ENCODE results near the gene CEP131.

Gene CEP131

DNA sequence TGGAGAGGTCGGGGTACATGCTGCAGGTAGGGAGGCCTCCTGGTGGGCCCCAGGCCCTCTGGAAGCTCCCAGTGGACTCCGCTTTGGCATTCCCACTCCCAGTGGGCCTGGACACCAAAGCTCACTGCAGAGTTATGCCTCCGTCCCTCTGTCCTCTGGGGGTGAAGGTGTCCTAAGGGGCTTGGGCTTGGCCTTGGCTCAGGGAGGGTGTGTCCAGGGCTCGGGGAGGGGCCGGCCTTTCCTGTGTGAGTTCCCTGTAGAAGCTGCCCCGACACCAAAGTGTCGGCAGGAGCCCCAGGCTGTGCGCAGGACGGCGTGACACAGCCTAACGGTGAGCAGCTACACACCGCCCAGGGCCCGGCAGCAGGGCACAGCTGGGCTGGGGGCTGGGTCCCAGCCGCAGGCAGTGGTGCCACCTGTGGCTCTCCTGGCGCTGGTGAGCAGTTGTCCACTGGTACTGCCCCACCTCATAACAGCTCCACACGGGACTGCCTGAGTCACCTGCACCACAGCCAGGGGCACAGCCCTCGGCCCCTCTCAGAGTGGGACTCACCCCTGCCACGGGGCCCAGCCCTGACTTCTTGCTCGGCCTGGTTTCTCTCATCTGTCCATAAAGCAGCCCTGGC is 10.0 kb upstream of the CEP131 start:
- TF ChIP-seq, protein P1, sequence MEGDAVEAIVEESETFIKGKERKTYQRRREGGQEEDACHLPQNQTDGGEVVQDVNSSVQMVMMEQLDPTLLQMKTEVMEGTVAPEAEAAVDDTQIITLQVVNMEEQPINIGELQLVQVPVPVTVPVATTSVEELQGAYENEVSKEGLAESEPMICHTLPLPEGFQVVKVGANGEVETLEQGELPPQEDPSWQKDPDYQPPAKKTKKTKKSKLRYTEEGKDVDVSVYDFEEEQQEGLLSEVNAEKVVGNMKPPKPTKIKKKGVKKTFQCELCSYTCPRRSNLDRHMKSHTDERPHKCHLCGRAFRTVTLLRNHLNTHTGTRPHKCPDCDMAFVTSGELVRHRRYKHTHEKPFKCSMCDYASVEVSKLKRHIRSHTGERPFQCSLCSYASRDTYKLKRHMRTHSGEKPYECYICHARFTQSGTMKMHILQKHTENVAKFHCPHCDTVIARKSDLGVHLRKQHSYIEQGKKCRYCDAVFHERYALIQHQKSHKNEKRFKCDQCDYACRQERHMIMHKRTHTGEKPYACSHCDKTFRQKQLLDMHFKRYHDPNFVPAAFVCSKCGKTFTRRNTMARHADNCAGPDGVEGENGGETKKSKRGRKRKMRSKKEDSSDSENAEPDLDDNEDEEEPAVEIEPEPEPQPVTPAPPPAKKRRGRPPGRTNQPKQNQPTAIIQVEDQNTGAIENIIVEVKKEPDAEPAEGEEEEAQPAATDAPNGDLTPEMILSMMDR (IDR thresholded peaks at IDR 0.05): no peak
- H3K27me3 ChIP-seq (ENCODE audit: control insufficient read depth, insufficient read depth, low read length): no peaks in the 10 kb centered on the region
- no peak overlapping the region for H2AFZ ChIP-seq
- H3K4me1 ChIP-seq: peaks cover 5% of the 10 kb centered on the region
- peaks cover 13% of the 10 kb centered on the region for H3K79me2 ChIP-seq
- no peaks in the 10 kb centered on the region for H3K36me3 ChIP-seq (ENCODE audit: control insufficient read depth, insufficient read depth, low read length)
- H3K9me3 ChIP-seq (ENCODE audit: control insufficient read depth, low read length): no peaks in the 10 kb centered on the region
- H3K4me3 ChIP-seq (ENCODE audit: low read depth, low read length): no peak overlapping the region
- no peak overlapping the region for H3K9ac ChIP-seq
- H3K4me2 ChIP-seq (ENCODE audit: low read length): no peak overlapping the region
- H3K27ac ChIP-seq: no peak overlapping the region

DNA sequence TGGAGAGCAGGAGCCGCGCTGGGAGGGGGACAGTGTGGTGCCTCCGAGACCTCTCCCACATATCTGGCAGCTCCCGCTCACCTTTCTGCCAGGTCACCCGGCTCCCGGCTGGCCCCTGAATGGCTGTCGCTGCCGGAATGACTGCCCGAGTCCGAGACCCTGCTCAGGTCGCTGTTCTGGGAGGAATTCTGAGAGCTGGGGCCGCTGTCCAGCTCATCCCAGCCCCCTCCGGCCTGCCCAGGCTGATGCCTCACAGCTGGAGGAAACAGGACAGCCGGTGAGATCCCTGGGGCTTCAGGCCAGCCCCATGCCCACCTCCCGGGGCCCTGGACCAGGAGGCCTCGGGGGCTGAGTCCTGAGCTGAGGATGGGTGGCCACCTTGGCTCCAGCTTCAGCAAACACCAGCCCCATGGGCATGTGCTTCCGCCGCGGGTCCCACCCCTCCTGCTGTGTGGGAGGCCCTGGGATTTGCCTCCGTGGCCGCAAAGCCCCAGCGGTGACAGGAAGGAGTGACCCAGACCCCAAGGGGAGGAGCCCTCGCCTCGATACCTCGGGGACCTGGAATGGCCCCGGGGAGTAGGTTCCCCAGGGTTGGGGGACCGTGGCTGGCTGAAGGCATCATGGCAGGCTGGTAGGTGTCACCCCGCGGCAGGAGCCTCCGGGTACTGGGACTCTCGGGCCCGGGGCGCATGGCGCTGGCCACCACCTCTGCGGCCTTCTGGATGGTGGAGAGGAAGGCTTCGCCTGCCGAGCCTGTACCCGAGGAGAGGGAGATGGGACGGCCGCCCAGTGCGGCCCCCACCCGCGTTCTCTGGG is 9.2 kb upstream of the CEP131 start:
- TF ChIP-seq, protein P1 (IDR thresholded peaks at IDR 0.05): no peak
- H3K27me3 ChIP-seq (ENCODE audit: control insufficient read depth, insufficient read depth, low read length): no peaks in the 10 kb centered on the region
- H3K79me2 ChIP-seq: peaks cover 5% of the 10 kb centered on the region
- H2AFZ ChIP-seq: no peak overlapping the region
- no peaks in the 10 kb centered on the region for H3K4me1 ChIP-seq
- H3K4me2 ChIP-seq (ENCODE audit: low read length): no peak overlapping the region
- no peak overlapping the region for H3K4me3 ChIP-seq (ENCODE audit: low read depth, low read length)
- H3K36me3 ChIP-seq (ENCODE audit: control insufficient read depth, insufficient read depth, low read length): no peaks in the 10 kb centered on the region
- H3K27ac ChIP-seq: no peak overlapping the region
- H3K9ac ChIP-seq: no peak overlapping the region
- H3K9me3 ChIP-seq (ENCODE audit: control insufficient read depth, low read length): no peaks in the 10 kb centered on the region

DNA sequence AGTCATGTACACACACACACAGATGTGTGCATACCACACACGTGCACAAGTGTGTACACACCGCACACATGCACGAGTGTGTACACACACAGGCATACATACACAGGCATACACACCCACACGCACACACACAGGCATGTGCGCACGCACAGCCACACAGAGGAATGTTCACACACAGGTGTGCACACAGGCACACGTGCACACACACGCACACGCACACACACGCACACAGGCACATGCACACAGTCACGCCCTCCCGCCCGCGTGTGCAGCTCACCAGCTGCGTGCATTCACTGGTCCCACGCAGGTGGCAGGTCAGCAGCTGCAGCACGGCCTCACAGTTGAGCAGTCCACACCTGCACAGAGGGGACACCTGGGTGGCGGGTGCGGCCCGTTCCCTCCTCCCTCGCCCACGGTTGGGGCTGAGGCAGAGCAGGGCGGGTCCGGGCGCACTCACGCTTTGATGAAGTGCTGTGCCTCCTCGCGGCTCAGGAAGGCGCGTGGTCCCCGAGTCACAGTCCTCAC is 8.4 kb upstream of the CEP131 start:
- H3K4me1 ChIP-seq: no peaks in the 10 kb centered on the region
- no peak overlapping the region for H3K27ac ChIP-seq
- TF ChIP-seq, protein P1 (IDR thresholded peaks at IDR 0.05): no peak

DNA sequence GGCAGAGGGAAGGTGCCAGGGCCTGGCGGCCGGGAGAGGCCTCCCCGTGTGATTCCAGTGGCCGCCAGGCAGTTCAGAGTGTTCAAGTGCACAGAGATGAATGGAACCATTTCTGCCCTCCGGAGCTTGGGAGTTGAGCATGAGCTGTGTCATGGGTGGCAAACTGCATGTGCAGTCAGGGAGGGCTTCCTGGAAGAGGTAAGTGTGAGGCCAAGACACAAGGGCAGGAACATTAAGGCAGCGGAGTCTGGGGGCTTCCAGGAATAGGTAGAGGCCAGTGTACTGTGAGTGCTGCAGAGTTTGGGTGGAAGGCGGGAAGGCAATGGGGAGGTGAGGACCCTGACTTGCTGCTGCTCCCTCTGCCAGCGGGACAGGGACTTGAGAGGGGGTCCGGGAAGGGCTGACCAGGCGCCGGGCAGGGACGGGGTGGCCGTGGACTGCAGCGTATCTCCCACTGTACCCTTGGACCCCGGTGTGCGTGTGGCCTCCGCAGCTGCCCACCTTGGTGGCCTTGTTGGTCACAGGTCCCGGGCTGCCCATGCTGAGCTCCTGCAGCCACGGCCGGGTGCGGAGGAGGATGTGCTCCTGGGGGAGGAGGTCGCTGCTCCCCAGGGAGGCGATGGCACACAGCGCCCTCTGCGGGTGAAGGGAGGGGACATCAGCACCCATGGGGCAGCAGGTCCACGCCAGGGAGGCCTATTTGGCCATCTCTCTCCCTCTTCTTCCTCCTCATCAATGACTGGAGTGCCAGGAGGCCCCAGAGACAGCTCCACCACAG is 7.5 kb upstream of the CEP131 start:
- TF ChIP-seq, protein P1 (IDR thresholded peaks at IDR 0.05): no peak
- no peaks in the 10 kb centered on the region for H3K9me3 ChIP-seq (ENCODE audit: control insufficient read depth, low read length)
- no peak overlapping the region for H3K9ac ChIP-seq
- H3K27ac ChIP-seq: no peak overlapping the region
- H3K27me3 ChIP-seq (ENCODE audit: control insufficient read depth, insufficient read depth, low read length): no peaks in the 10 kb centered on the region
- no peaks in the 10 kb centered on the region for H3K79me2 ChIP-seq
- no peak overlapping the region for H3K4me2 ChIP-seq (ENCODE audit: low read length)
- H3K4me1 ChIP-seq: no peaks in the 10 kb centered on the region
- H2AFZ ChIP-seq: no peak overlapping the region
- no peaks in the 10 kb centered on the region for H3K36me3 ChIP-seq (ENCODE audit: control insufficient read depth, insufficient read depth, low read length)
- H3K4me3 ChIP-seq (ENCODE audit: low read depth, low read length): no peak overlapping the region

More for the DNA sequence above, 8.4 kb upstream of the CEP131 start:
- H3K27me3 ChIP-seq (ENCODE audit: control insufficient read depth, insufficient read depth, low read length): no peaks in the 10 kb centered on the region
- no peak overlapping the region for H3K4me2 ChIP-seq (ENCODE audit: low read length)
- no peak overlapping the region for H3K4me3 ChIP-seq (ENCODE audit: low read depth, low read length)
- H3K9me3 ChIP-seq (ENCODE audit: control insufficient read depth, low read length): no peaks in the 10 kb centered on the region
- peaks cover 2% of the 10 kb centered on the region for H3K79me2 ChIP-seq
- H3K36me3 ChIP-seq (ENCODE audit: control insufficient read depth, insufficient read depth, low read length): no peaks in the 10 kb centered on the region
- no peak overlapping the region for H3K9ac ChIP-seq
- H2AFZ ChIP-seq: no peak overlapping the region

Data from parathyroid adenoma (tissue), 2 donors.